ENCODE results near the gene BRD3OS.

The BRD3OS gene

DNA sequence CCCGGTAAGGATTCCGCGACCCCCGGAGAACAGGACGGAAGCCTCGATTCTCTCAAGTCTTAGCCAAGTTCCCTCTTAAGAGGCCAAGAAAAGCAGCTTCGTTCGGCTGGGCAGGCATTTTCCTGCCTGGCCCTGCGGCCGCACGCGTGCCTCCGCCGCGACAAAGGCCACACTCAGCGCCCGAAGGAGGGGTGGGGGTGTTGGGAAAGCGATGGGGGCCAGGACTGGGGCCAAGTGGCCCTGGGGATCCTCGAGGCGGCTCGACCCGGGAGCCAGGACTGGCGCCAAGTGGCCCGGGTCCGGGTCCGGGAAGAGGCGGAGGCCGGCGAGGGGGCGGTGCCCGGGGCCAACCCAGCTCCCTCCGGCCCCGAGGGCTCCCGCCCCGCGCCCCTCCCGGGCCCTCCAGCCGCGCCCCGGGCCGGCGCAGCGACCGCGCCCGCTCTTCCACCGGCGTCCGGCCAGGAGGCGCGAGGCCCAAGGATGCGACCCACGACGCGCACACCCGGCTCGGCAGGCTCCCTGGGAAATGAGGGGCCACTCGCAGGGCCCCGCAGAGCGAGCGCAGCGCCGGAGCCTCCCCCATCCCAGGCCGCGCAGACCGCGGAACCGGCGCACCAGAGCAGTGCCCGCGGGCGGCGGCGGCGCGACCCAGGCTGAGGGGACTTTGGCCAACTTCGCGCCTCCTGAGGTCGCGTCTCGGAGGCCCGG is 33.9 kb upstream of the BRD3OS start:
- TF ChIP-seq, protein P1, sequence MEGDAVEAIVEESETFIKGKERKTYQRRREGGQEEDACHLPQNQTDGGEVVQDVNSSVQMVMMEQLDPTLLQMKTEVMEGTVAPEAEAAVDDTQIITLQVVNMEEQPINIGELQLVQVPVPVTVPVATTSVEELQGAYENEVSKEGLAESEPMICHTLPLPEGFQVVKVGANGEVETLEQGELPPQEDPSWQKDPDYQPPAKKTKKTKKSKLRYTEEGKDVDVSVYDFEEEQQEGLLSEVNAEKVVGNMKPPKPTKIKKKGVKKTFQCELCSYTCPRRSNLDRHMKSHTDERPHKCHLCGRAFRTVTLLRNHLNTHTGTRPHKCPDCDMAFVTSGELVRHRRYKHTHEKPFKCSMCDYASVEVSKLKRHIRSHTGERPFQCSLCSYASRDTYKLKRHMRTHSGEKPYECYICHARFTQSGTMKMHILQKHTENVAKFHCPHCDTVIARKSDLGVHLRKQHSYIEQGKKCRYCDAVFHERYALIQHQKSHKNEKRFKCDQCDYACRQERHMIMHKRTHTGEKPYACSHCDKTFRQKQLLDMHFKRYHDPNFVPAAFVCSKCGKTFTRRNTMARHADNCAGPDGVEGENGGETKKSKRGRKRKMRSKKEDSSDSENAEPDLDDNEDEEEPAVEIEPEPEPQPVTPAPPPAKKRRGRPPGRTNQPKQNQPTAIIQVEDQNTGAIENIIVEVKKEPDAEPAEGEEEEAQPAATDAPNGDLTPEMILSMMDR (IDR thresholded peaks at IDR 0.05): no peak
- DNase-seq: peak; percentile 50
- Mint-ChIP-seq H3K27ac (no peak overlapping the region), H3K4me1 (peaks cover 42% of the 10 kb centered on the region), H3K36me3 (ENCODE audit: low read depth) (no peaks in the 10 kb centered on the region), H3K4me3 (peak overlapping the region; percentile 84), H3K27me3 (ENCODE audit: low read depth, poor library complexity) (peaks cover 8% of the 10 kb centered on the region), H3K9me3 (no peaks in the 10 kb centered on the region)

DNA sequence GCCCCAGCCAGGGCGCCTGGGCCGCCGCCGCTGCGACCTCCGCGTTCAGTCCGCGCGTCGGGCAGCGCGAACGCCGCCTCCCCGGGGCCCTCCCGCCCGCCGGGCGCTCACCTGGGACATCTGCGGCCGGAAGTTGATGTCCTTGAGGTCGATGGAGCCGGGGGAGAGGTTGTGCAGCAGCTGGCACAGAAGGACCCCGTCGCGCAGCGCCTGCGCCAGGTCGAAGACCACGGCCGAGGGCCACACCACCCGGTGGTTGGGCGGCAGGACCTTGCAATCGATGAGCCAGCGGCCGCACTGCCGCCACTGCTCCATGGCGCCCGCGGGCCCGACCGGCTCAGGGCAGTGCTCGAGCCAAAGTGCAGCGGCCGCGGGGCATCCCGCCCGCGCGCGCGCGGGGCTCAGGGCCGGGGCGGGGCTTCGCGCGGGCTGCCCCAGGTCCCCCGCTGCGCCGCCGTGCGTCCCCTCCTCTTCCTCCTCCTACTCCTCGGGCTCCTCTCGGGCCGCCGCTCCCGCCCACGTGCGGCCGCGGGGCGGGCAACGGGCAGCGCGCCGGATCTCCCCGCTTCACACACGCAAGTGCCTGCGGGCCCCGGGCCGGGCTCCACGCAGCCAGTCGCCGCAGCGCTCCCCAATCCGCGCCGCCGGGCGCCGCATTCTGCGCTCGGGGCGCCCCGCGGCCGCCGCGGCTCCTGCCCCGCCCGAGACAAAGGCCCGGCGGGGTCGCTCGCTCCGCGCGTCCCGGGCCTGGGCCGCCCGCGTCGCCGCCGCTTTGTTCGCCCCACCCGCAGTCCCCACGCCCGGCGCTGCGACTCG is 33.1 kb upstream of the BRD3OS start, which contains the start of gene VAV2:
Gene VAV2 (minus strand): TSS at position 361 of the 816 bp plus-strand sequence. CDS start 46 bp downstream, at position 315.
- Mint-ChIP-seq H3K27me3 (ENCODE audit: low read depth, poor library complexity) (peaks cover 9% of the 10 kb centered on the region), H3K9me3 (no peaks in the 10 kb centered on the region), H3K4me1 (peaks cover 35% of the 10 kb centered on the region), H3K36me3 (ENCODE audit: low read depth) (no peaks in the 10 kb centered on the region), H3K4me3 (peak within 1 kb of the TSS; percentile 84), H3K27ac (no peak within 1 kb of the TSS)
- TF ChIP-seq, protein P1 (IDR thresholded peaks at IDR 0.05): no peak
- DNase-seq: peak; percentile 67

DNA sequence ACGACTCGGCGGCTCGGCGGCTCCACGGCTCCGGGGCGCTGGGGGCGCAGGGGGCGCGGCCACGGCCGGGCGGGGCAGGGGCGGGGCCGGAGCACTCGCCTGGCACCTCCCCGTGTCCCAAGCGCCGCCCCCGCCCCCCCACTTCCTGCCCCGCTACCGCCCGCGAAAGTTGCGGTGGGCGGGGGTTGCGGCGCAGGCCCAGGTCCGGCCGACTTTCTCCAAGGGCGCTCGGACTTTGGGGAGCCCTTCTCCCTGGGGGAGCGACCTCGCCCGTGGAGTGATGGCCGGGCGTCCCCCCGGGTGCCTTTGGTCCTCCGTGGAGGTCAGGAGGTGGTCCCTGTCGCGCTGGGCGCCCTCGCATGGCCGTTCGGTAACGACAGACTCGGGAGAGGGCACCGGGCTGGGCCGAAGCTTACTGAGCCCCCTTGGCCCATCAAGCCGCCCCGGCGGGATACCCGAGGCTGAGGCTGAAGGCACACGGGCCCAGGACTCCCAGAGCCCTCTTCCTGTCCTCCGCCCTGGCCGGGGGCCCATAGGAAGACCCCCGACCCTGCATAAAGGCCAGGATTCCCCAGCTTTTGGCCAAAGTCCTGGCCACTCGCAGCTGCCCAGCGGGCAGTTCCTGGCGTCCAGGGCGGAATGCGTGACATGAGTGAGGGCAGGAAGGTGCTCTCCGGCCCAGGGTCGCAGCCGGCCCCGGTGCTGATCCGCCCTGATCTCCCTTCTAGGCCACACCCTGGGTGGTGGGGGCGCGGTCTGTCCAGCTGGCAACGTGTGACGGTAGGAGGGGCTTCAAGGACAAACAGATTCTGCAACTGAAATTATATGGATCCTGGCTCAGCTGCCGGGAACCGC is 32.3 kb upstream of the BRD3OS start:
- H3K9me3 Mint-ChIP-seq: no peaks in the 10 kb centered on the region
- no peaks in the 10 kb centered on the region for H3K36me3 Mint-ChIP-seq (ENCODE audit: low read depth)
- peak; percentile 87 for DNase-seq
- H3K27ac Mint-ChIP-seq: no peak overlapping the region
- peak overlapping the region; percentile 76 for H3K4me3 Mint-ChIP-seq
- H3K27me3 Mint-ChIP-seq (ENCODE audit: low read depth, poor library complexity): peaks cover 14% of the 10 kb centered on the region
- TF ChIP-seq, protein P1 (IDR thresholded peaks at IDR 0.05): no peak
- H3K4me1 Mint-ChIP-seq: peaks cover 28% of the 10 kb centered on the region

DNA sequence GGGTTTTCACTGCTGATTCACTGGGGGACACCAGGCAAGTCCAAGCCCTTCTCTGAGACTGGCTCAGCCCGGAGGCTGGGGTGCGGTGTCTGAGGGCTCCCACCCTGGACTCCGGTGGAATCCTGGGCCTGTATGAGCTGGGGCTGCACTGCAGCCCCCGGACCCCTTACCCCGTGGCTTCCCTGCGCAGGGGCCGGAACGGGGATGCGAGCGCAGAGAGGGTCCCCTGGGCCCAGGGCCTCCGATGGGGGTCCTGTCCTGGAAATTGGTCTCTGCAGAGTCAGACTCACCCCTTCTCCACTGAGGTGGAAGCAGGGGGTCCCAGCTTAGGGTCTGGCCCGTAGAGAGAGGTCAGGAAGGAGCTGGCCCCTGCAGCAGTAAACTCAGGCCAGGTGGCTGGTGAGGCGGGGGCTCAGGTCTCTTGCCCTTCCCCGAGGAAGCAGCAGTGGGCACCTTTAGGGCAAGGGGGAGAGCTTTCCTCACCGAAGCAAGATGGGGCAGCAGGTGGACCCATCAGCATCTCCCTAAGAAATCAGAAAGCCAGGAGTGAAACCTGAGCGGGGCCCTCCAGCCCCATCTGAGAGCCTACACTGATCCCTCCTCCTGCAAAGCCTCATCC is 31.5 kb upstream of the BRD3OS start:
- Mint-ChIP-seq H3K4me3 (peak overlapping the region; percentile 76), H3K27ac (no peak overlapping the region), H3K36me3 (ENCODE audit: low read depth) (no peaks in the 10 kb centered on the region), H3K27me3 (ENCODE audit: low read depth, poor library complexity) (peaks cover 14% of the 10 kb centered on the region), H3K9me3 (no peaks in the 10 kb centered on the region), H3K4me1 (peaks cover 23% of the 10 kb centered on the region)
- TF ChIP-seq, protein P1 (IDR thresholded peaks at IDR 0.05): no peak
- no peak for DNase-seq

- Mint-ChIP-seq H3K36me3 (ENCODE audit: low read depth) (no peaks in the 10 kb centered on the region), H3K27me3 (ENCODE audit: low read depth, poor library complexity) (peaks cover 20% of the 10 kb centered on the region), H3K4me1 (peaks cover 22% of the 10 kb centered on the region), H3K4me3 (peak overlapping the region; percentile 69), H3K27ac (no peak overlapping the region), H3K9me3 (no peaks in the 10 kb centered on the region)
- peak; percentile 95 for DNase-seq
- TF ChIP-seq, protein P1 (IDR thresholded peaks at IDR 0.05): peak; percentile 99
These were observed 30.8 kb upstream of the BRD3OS start for GRCh38 chr9:133994353-133995011.

Measured in nephron progenitor cell (in vitro differentiated cells).